ENCODE results near the gene ERVV-1.
"Not testable (repeated sequence)": the region's sequence is repeated elsewhere in the genome, so short reads cannot be mapped to it uniquely, and the experiment has no call there.

Gene ERVV-1, protein sequence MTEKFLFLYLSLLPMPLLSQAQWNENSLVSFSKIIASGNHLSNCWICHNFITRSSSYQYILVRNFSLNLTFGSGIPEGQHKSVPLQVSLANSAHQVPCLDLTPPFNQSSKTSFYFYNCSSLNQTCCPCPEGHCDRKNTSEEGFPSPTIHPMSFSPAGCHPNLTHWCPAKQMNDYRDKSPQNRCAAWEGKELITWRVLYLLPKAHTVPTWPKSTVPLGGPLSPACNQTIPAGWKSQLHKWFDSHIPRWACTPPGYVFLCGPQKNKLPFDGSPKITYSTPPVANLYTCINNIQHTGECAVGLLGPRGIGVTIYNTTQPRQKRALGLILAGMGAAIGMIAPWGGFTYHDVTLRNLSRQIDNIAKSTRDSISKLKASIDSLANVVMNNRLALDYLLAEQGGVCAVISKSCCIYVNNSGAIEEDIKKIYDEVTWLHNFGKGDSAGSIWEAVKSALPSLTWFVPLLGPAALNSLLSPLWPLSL

DNA sequence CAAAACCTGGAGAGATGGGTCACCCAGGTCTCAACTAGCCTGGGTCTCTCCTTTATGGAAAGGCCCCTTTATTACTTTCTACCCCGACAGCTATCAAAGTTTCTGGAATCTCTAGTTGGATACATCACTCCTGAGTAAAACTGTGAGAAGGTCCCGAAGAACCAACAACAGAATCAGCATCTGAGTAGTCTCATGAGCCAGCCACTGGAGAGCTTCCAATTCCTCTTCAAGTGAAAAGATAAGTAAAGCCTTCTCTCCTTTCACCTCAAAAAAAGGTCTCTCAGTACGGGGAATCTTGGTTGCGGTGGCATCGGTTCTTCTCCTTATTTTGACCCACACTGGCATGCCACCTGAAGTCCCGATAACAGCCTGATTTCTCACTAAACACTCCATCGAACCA is at the start of gene ERVV-1:
TSS of gene ERVV-1 (plus strand) at position 301 of the 400 bp plus-strand sequence. CDS start 170 bp downstream, outside the sequence.
- DNase-seq: no peak

DNA sequence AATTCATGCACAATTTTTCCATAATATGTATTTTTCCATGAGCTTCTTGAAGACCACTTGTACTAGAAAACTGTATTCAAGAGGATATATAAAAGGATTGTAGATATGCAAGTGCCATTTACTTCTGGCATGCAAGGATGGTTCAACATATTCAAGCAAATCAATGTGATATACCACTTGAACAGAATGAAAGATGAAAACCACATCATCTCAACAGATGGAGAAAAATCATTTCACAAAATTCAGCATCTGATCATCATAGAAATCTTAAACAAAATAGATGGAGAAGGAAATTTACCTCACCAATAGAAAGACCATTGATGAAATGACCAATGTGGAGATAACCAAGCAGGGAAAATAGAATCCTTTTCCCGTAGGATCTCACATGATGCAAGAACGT is 45.9 kb upstream of the ERVV-1 start:
- no peak for DNase-seq

- no peak for DNase-seq
These were observed 32.4 kb upstream of the ERVV-1 start for GRCh38 chr19:52981329-52981728.

DNA sequence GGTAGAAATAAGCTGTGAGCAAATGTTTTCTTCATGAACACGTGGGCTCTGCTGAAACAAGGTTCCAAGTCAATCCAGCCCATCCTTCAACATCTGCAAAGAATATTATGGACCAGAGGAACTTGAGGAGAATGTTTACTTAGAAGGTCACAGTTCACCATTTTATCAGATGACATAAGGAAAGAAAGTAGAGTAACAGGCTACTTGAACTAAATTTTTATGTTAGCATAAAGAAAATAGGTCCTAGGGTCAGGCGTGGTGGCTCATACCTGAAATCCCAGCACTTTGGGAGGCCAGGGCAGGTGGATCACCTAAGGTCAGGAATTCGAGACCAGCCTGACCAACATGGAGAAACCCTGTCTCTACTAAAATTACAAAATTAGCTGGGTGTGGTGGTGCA is 30.6 kb upstream of the ERVV-1 start:
- DNase-seq: not testable (repeated sequence)

GRCh38 chr19:52987221-52987620 is 26.5 kb upstream of the ERVV-1 start:
- no peak for DNase-seq

- DNase-seq: no peak
These were observed 25.2 kb upstream of the ERVV-1 start for GRCh38 chr19:52988506-52988905.

DNA sequence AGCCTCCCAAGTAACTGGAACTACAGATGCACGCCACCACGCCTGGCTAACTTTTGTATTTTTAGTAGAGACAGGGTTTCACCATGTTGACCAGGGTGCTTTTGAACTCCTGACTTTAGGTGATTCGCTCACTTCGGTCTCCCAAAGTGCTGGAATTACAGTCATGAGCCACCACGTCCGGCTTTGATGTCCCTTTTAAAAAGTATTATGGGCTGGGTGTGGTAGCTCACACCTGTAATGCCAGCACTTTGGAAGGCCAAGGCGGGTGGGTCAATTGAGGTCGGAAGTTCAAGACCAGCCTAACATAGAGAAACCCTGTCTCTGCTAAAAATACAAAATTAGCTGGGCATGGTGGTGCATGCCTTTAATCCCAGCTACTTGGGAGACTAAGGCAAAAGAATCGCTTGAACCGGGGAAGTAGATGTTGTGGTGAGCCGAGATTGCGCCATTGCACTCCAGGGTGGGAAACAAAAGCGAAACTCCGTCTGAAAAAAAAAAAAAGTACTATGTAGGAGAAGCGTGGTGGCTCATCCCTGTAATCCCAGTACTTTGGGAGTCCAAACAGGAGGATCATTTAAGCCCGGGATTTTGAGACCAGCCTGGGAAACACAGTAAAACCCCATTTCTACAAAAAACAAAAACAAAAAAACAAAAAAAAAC is 22.8 kb upstream of the ERVV-1 start:
- no peak for DNase-seq

GRCh38 chr19:52991484-52991883 is 22.2 kb upstream of the ERVV-1 start:
- DNase-seq: no peak

- peak; percentile 56 for DNase-seq
These were observed 21.4 kb upstream of the ERVV-1 start for GRCh38 chr19:52992109-52993004.

- peak; percentile 85 for DNase-seq
These were observed 20.2 kb upstream of the ERVV-1 start for GRCh38 chr19:52993342-52994178.

DNA sequence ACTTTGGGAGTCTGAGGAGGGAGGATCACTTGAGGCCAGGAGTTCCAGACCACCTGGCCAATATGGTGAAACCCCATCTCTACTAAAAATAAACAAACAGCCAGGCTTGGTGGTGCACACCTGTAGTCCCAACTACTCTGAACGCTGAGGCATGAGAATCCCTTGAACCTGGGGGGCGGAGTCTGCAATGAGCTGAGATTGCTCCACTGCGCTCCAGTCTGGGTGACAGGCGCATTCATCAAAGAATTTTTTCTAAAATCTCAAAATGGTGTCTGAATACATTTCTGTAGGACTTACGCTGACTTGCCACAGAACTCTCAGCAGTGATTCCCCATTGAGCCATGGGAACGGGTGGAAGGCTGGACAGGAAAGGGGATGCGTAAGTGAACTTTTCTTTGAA is 18.0 kb upstream of the ERVV-1 start:
- no peak for DNase-seq

DNA sequence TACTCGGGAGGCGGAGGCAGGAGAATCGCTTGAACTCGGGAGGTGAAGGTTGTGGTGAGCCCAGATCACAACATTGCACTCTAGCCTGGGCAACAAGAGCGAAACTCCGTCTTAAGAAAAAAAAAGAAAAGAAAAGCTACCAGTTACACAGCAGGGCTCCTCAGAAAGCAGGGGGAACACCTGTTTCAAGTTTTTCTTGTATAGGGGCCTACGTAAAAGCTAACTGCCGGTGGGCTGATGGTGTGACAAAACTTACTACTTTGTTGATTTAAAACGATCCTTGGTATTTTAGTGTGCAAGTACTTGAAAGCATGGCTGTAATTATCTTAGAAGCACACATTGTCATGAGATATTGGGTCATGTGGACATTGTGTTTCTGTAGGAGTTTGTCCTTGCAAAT is 15.7 kb upstream of the ERVV-1 start:
- no peak for DNase-seq

- DNase-seq: no peak
These were observed 11.2 kb upstream of the ERVV-1 start for GRCh38 chr19:53002479-53002878.

- DNase-seq: no peak
These were observed 9.5 kb upstream of the ERVV-1 start for GRCh38 chr19:53004242-53004641.

DNA sequence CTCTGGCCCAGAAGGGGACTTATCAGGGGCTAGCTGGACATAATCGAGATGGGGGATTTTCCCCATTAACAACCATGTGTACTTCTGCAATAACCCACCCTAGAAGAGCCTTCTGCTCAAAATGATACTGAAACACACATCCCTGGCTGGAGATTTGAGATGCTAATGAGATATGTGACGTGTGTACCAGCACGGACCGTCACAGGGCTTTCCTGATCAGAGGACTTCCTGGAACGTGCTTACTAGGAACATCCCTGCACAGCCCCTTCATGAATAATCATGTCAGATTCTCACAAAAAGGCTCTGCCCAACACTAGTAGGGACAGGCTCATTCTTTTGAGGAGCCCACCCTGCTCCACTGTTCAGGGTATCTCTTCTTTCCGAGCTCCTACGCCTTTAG is 6.5 kb upstream of the ERVV-1 start:
- DNase-seq: no peak

DNA sequence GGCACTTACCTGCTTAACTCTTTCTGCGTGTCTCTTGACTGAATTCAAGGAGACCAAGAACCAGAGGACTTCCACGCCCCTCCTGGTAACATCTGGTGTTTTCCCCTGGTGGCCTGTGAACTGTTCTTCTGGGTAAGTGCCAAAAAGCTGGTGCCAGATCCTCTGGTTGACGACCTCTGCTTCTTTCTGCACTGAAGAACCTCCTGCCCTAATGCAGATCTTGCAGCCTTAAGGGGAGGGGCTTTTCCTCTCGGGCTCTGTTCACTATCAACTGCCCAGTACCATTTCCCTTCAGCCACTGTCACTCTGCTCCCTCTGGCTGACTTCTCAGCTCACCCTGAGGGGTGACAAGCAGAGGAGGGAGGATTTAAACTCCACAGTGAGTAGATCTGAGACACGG is 6.1 kb upstream of the ERVV-1 start:
- no peak for DNase-seq

DNA sequence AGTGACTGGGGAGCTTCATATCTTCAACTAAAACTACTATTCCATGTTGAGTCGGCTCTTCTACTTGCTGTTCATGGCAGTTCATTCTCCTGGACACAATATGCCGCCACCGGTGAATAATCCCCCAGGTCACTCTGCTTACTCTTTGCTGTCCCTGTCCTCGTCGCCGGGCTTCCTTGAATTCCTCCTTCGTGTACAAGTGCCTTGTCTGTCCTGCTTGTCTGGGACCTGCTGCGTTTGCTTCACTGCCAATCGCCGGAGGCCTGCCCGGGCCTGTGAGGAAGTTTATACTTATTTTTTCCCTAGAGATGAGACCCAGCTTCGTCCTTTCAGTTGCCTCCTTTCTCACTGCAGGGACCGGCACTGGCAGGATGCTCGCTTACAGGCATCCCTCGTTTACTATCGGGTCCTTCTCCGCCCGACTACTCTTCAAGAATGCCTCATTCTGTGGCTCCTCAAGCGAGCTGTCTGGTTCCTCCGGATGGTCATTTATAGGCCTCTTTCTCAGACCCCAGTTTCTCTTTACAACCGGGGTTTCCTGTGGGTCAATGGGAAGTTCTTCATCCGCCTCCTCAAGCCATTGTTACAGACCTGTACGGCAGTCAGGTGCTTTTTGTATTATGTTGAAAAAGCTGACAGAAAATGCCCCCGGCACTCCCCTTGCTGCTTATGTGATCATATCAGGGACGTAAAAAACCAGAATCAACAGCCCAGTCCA is 5.5 kb upstream of the ERVV-1 start:
- DNase-seq: no peak

- DNase-seq: no peak
These were observed 3.2 kb upstream of the ERVV-1 start for GRCh38 chr19:53010494-53010893.

GRCh38 chr19:53012006-53012405 is 1.7 kb upstream of the ERVV-1 start:
- DNase-seq: no peak

- DNase-seq: no peak
These were observed 1.4 kb downstream of the ERVV-1 start for GRCh38 chr19:53015159-53015558.

- no peak for DNase-seq
These were observed 2.0 kb downstream of the ERVV-1 start for GRCh38 chr19:53015730-53016129.

DNA sequence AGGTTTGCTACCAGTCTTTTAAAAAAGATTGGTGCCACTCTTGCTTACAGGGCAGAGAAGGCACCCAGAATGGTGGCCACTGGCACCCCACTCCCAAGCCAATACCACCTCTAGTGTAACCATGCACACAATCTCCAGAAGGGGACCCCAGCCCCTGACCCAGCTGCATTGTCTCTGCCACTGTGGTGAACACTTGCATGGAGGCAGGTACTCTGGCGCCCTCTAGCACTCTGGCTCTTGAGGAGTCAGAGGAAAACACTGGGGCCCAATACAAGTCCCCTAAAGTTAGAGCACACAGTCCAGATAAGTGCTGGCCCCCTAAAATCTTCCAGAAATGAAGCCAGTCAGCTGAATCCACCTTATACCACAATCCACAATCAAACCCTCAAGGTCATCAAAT is 6.0 kb downstream of the ERVV-1 start:
- DNase-seq: no peak
